Endothelial cell of hepatic sinusoid (primary cell): ENCODE results near the gene ANKRD11.

Source experiments
- in situ Hi-C: cut with HindIII; loops from 2 replicates; pipeline ENCODE4 v1.10.0; 2017; ENCODE audit warnings: low sequenced_read_pairs

ANKRD11 gene

DNA sequence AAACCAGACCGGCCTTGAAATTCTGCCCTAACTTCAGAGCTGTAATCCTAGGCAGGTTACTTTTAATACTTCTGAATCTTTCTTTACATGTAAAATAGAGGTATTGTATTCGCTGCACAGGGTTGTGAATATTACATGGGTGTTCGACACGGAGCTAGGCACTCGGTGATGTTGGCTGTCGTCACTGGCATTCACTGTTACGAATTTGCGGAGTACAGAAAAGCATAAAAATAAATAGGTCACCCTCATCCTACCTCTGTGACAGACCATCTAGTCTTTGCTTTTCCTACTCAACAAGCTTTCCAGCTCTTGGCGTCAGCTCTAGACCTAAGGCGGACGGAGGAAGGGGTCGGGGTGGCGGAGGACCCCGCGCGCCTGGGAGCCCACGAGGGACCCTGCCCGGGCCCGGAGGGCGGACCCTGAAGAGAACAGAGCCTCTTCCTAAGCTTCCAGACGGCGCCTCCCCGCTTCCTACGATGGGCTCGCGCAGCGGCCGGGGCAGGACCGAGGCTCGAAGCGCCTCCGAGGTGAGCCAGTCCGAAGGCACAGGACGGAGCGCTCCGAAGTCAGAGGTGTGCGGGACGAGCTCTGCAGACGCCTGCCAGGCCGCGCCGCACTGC lies 17.0 kb upstream of the ANKRD11 start:
- in situ Hi-C loops: loop anchor here (5.0 kb wide), 4 partner anchors 45 to 290 kb away; partner anchors contain the start of genes CDK10 and ZNF778

DNA sequence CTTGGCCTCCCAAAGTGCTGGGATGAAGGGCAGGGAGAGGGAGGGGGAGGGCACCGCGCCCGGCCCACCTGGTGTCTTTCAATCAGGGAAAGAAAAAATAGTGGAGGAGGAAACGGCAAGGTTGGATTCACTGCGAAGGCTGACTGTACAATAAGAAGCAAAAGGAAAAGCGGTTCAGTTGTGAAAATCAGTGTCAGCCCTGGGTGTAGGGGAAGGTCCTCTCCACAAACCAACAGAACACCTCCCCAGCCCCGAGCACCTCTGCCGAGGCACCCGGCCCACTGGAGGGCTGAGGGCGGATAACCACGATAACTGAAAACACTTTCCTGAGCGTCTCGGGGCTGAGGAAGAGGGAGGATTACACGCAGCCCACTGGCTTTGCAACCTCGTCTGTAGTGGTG lies 16.4 kb upstream of the ANKRD11 start:
- in situ Hi-C loops: loop anchor here (5.0 kb wide), 4 partner anchors 46 to 289 kb away; partner anchors contain the start of genes CDK10 and ZNF778

DNA sequence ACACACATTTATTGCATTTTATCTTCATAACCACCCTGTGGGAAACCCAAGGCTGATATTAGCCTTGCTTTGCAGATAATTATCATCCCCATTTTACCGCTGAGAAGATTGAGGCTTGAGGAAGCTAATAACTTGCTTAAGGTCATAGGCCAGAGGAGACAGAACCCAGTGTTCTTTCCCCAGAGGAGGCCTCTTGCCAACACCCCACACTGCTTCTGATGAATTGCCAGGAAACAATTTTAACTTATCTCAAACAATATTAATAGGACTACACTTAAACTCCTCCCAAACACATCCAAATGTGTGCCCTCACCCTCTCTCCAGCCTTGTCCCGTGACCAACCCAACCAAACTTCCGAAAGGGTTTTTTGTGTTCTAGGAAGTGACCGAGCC lies 15.7 kb upstream of the ANKRD11 start:
- in situ Hi-C loops: loop anchor here (5.0 kb wide), 4 partner anchors 46 to 289 kb away; partner anchors contain the start of genes CDK10 and ZNF778

DNA sequence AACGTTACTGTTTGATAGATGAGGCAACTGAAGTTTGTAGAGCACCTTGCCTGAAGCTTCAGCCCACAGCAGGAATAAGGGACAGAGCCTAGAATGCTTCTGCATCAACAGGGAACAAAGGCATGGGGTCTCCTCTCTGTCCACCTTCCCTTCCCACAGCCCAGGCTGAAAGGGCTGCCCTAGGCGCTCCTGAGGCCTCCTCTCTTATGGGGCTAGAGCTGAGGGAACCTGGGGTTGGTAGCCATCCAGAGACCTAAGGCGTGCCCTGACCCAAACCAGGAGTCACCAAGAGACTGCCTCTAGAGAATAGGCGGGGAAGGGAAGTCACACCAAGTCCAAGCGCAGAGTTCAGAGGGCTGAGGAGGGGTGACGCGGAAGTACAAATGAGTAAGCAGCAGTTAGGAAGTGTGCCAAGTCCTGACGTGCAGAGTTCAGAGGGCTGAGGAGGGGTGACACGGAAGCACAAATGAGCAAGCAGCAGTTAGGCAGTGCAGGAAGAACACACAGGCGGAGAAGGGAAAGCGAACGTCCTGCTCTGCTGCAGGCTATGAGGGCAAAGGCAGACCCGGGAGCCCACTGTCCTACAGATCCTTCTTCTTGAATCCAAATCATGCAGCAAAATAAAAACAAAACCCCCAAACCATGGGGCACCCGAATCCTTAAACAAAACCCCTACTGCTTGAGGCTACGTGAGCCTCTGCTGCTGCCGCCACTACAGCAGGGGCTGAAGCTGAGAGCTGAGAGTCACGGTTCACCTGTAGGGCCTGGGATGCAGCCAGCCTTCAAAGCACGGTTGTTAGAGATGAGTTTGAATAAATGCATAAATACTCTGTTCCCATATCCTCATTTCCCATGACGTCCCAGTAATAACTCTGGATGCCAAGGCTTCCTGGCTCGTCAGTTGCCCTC lies 15.1 kb upstream of the ANKRD11 start:
- in situ Hi-C loops: loop anchor here (5.0 kb wide), 4 partner anchors 47 to 288 kb away; partner anchors contain the start of genes CDK10 and ZNF778

DNA sequence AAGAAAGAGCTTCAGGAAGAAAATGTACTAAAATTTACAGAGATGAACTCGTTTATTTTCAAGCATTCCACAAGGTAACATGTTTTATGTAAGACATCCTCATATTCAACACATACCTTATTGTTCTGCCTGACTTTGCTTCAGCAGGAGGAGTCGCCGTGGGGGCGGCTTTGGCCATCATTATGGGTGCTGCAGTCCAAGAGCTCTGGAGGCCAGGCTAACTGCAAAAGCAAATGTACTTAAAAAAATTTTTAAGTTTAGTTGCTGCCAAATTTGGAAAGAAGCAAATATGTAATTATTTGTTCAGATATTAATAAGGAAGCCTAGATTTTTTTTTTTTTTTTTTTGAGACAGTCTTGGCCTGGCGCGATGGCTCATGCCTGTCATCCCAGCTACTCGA lies 13.7 kb upstream of the ANKRD11 start:
- in situ Hi-C loops: no loop called here

DNA sequence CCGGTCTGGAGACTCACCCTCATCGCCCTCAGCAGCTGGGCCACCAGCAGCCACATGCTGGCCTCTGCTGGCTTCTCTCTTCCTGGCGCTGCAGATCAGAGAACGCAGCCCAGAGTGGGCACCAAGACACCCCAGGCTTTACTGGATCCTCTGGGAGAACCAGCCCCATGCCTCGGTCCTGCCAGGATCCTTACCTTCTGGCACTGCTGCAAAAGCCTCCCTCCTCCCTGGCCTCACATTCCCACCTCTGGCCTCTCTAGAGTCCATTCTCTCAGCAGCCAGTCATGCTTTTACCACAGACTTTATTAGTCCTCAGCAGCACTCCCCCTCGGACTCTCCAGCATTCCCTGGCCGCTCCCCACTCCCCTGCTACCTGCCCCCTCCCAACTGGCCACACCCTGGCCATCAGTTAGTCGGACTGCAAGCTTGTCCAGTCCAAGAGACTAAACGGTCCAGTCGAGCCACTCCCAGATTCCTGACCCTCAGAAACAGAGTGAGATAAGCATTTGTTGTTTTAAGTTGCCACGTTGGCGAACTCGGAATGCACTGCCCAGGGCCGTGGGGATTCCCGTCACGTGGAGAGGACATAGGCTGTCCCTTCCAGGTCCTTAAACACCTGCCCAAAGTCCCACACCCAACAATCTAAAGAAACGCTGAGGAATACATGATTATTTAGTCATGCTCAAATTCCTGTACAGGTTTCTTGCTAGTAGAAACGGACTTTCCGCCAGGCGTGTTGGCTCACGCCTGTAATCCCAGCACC lies 11.9 kb upstream of the ANKRD11 start:
- in situ Hi-C loops: no loop called here

DNA sequence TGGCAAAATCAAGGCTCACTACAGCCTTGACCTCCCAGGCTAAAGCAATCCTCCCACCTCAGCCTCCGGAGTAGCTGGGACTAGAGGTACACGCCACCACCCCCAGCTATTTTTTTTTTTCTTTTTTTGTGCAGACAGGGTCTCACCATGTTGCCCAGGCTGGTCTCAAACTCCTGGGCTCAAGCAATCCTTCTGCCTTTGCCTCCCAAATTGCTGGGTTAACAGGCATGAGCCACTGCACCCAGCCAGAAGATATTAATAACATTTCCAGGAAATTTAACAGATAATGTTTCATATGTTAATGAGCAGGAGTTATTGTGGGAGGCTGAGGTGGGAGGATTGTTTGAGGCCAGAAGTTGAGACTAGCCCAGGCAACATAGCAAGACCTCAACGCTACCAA lies 9.4 kb upstream of the ANKRD11 start:
- in situ Hi-C loops: no loop called here

DNA sequence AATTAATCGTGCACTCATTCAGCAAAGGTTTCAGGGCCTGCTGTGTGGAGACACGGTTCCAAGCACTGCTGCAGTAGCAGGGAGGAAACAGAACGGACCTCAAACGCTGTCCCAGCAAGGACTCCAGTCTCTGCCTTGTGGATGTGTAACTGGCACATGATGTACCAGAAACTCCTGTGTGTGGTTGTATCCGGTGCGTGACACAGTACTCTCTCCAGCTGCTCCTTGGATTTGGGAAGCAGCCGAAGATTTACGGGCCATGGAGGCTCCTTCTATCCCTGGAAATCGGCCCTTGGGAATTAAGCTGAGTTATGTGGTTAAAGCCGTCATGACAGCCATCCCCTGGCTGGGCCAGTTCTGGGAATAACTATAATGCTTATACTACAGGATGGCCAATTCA lies 8.5 kb upstream of the ANKRD11 start:
- in situ Hi-C loops: no loop called here

DNA sequence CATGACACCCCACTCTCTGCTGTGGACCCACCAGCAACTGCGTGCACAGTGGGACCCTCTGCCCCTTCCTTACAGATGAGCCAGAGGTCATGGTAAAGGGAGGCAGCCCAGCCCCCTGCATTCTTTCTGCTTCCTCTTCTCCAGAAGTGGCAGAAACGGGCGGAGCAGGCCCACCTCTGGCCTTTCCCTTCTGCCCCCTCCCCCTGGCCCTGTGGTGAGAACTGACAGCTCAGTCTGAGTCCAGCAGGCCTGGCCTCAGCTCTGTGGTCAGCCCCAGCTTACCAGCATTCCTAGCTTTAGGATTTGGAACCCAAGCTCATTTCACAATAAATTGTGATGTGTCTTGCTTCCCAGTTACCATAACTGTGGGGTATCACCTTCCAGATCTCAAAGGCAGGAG lies 4.8 kb upstream of the ANKRD11 start:
- in situ Hi-C loops: no loop called here

DNA sequence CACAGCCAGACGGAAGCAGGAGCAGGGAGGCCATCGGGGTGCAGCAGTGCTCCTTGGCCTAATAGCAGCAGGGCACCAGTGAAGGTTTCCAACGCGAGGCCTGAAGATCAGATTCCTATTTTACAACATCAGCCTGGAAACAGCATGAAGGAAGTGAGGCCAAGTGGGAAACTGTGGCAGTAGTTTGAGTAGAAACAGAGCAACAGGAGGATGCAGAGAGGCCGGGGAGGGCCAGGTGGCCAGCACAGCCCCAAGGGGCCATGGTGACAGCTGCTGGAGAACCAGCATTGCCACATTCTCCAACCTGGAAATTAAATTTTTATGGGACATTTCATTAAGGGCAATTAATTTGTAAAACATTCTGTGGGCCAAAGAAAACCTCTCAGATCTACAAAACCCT lies 3.4 kb upstream of the ANKRD11 start:
- in situ Hi-C loops: no loop called here

DNA sequence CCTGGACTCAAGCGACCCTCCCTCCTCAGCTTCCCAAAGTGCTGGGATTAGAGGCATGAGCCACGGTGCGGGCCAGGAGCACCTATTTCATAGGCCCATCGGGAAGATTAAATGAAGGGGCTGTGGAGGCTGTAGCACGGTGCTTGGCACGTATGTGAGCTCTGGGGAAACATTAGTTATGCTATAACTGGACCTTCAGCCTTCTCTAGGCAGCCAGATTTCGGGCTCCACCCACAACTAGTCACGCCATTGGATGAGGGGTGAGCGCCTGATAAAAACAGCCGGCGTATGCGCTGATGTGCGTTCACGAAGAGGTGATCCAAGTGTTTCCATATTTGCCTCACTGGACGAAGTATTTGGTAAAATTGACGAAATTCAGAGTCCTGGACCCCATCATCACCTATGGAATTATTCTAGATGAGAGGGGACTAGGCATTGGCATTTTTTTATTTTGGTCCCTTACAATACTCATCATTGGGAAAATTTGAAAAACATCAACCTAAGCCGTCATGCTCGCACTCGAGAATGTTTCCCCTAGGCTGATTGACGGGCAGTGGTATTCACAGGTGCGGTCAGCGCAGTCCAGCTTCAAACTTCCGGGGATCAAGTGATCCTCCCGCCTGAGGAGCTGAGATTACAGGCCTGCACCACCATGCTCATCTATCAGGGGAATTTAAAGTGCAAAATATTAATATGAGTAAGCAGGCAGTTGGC lies 1.8 kb upstream of the ANKRD11 start:
- in situ Hi-C loops: no loop called here

DNA sequence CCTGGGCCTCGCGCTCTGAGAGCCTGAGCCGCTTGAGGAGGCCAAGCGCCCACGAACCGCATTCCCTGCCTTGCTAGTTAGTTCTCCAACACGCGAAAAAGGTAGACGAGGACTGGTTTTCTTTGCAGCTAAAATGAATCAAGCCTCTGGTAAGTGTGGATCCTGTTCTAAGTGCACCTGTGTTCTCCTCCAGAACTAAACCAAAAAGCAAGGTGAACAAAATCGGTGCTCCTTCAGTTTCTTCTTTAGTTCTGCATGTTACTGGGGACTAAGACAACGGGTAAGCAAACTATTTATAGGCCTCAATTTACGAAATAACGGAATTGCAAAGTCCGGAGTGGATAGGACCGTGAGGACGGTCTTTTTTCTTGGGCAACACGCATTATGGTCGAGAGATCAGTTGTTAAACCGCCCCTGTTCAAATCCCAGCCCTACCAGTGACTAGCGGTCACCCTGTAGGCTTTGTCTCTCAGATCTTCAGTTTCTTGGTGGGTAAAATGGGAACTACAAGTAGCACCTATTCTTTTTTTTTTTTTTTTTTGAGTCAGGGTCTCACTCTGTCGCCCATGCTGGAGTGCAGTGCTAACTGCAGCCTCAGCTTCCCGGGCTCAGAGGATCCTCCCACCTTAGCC lies 993 bp upstream of the ANKRD11 start:
- in situ Hi-C loops: no loop called here

DNA sequence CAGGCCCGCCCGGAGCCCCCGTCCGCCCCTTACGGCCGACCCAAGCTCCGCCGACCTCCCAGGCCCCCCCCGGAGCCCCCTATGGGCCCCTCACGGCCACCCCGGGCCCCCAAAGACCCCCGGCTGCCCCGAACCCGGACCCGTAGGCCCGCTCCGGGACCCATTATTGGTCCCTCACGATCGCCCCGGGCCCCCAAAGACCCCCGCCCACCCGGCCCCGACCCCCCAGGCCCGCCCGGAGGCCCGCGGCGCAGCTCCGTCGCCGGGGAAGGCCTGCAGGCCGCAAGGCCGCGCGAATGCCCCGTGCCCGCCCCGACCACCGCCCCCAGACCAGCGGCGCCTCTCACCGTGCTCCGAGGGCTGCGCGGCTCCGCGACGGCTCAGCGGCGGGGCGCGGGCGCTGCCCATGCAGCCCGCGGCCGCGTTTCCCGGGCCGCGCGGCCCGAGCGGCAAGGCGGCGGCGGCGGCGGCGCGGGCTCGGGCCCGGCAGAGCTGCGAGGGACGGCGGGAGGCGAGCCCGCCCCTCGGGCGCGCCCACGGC lies 393 bp downstream of the ANKRD11 start:
- in situ Hi-C loops: no loop called here

DNA sequence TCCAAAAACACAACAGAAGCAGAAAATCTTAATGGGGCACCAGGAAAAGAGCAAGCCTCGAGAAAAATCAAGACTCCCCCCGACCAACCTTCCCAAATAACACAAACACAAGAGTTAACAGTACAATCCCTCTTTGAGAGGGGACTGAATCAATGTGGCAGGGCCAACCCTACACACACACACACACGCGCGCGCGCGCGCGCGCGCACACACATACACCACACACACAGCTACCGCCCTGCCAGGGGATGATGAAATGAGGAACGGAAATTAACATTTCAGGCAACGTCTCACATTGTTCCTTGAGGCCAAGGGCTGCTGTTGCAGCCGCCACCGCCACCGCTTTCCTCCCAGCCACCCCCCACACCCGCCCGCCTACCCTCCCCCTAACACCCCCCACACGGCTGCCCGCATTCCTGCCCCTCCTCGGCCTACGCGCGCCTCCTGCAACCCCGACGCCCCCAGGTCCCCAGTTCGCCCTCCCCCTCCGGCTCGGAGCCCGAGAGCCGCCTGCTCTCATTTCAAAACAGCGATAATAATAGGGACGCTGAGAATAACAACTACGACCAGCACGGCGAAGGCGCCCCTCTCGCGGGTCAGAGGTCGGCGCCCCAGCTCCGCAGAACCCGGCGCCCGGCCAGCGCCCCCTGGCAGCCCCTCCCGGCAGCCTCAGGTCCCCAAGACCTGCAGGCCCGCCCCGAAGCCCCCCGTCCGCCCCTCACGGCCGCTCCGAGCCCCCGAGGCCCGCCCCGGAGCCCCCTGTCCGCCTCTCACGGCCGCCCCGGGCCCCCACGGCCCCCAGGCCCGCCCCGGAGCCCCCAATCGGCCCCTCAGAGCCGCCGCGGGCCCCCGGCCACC lies 1.1 kb downstream of the ANKRD11 start:
- in situ Hi-C loops: no loop called here

DNA sequence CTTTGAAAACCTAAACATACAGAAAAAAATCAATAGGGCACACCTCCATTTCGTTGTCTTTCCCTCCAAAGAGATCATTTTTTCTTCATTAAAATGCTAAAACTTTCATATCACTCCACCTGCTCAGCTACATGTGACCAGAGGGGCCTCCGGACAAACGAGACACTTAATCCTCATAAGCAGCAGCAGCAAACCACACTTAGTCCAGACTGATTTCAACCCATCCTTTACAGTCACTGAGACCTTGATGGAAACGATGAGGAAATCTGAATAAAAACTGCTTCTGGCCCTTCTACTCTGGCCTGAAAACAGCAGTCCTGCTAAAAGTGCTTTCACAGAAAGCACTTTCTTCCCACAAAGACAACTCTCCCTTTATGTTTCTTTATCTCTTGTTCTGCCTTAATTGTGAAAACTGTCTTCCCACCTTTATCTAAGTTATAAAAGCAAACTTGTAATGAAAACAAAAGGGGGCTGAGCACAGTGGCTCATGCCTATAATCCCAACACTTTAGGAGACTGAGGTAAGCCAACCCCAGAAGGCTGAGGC lies 4.6 kb downstream of the ANKRD11 start:
- in situ Hi-C loops: no loop called here

DNA sequence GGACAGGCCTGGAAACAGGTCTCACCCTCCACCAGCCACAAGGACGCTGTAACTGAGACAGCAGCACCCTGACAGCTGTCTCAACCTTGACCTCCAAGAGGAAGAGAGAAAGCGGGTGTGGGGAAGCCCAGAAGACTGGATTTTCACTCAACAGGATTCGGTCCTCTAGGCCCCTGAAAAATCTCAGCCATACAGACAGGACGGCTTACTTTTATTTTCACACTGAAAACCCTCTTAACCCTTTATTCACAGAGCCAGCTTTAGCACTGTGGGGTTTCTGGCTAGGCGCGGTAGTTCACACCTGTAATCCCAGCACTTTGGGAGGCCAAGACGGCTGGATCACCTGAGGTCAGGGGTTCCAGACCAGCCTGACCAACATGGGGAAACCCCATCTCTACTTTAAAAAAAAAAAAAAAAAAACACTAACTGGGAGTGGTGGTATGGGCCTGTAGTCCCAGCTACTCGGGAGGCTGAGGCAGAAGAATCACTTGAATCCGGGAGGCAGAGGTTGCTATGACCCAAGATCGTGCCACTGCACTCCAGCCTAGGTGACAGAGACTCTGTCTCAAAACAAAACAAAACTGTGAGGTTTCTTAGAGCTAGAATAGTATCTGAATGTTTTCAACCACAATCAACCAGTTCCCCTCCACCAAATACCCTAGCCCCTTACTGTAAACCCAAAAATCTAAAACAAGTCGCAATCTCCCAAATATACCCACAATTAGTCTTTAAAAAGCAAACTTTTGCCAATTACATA lies 5.3 kb downstream of the ANKRD11 start:
- in situ Hi-C loops: no loop called here

DNA sequence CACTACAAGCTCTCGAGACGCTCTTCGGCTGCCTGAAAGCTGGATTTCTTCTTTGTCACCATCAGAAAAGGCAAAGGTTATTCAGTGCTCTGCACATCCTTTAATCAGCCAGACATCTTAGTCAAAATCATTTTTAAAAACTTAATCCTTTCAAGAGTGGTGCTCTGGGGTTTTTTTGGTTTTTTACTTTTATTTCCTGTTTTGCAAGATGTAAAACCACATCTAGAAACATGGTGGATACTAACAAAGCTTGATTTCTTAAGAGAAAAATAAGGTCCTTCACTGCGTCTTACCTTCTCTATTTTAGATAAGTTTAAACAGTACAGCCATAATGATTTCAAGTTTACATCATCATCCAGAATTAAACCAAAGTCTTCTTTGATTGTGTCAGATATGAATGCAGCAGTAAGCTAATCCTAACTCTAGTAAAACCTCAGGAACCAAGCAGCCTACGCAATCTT lies 6.3 kb downstream of the ANKRD11 start:
- in situ Hi-C loops: no loop called here

DNA sequence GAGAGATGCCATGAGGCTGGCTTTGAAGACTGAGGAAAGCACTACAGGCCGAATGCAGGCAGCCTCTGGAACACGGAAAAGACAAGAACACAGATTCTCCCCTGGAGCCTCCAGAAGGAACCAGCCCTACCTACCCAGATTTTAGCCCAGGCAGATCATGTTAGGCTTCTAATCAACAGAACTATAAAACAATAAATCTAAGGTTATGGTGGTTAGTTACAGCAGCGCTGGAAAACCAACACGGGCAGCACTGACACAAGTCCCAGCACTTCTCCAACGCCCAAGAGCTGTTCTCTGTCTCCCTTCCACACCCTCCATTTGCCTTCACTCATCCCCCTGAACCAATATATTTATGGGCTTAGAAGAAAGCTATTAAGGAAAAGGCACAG lies 7.5 kb downstream of the ANKRD11 start:
- in situ Hi-C loops: no loop called here
